GM21737 (cell line): Measurements from ENCODE around the gene CENPF.
"Not testable (repeated sequence)": the region's sequence is repeated elsewhere in the genome, so short reads cannot be mapped to it uniquely, and the experiment has no call there.

Experiments used
- ATAC-seq: cut with Tn5 transposase; IDR thresholded peaks from one replicate; pipeline ENCODE4 v1.9.1; 2021; ENCODE audit warnings: mild to moderate bottlenecking, moderate library complexity; ENCODE audit not compliant: unreplicated experiment

The CENPF gene

GRCh38 chr1:214650664-214651063 lies 47.7 kb downstream of the CENPF start:
- ATAC-seq, result no peak

- ATAC-seq, result no peak
Measured at GRCh38 chr1:214657299-214657698, 54.3 kb downstream of the CENPF start.

- no peak for ATAC-seq
Measured at GRCh38 chr1:214658175-214658574, 55.2 kb downstream of the CENPF start.

- no peak for ATAC-seq
Measured at GRCh38 chr1:214658785-214659184, 55.8 kb downstream of the CENPF start.

GRCh38 chr1:214660190-214660589 lies 57.2 kb downstream of the CENPF start:
- ATAC-seq, result no peak

GRCh38 chr1:214660900-214661299 lies 57.9 kb downstream of the CENPF start:
- no peak for ATAC-seq

GRCh38 chr1:214662223-214662785 lies 59.3 kb downstream of the CENPF start:
- no peak for ATAC-seq

- ATAC-seq, result no peak
Measured at GRCh38 chr1:214664651-214665433, 61.8 kb downstream of the CENPF start.

- ATAC-seq, result no peak
Measured at GRCh38 chr1:214665606-214666110, 62.7 kb downstream of the CENPF start.

GRCh38 chr1:214666674-214667073 lies 63.7 kb downstream of the CENPF start:
- no peak for ATAC-seq

GRCh38 chr1:214670098-214670497 lies 67.1 kb downstream of the CENPF start:
- ATAC-seq, result no peak

GRCh38 chr1:214673029-214673428 lies 70.0 kb downstream of the CENPF start:
- not testable (repeated sequence) for ATAC-seq

- no peak for ATAC-seq
Measured at GRCh38 chr1:214673576-214673975, 70.6 kb downstream of the CENPF start.

- not testable (repeated sequence) for ATAC-seq
Measured at GRCh38 chr1:214675524-214675923, 72.5 kb downstream of the CENPF start.

GRCh38 chr1:214676747-214677146 lies 73.8 kb downstream of the CENPF start:
- ATAC-seq, result no peak

GRCh38 chr1:214677945-214678344 lies 75.0 kb downstream of the CENPF start:
- no peak for ATAC-seq

- ATAC-seq, result no peak
Measured at GRCh38 chr1:214678386-214678785, 75.4 kb downstream of the CENPF start.

- no peak for ATAC-seq
Measured at GRCh38 chr1:214683621-214684020, 80.6 kb downstream of the CENPF start.

- ATAC-seq, result no peak
Measured at GRCh38 chr1:214685906-214686305, 82.9 kb downstream of the CENPF start.

- no peak for ATAC-seq
Measured at GRCh38 chr1:214686497-214686896, 83.5 kb downstream of the CENPF start.

- ATAC-seq, result no peak
Measured at GRCh38 chr1:214688891-214689290, 85.9 kb downstream of the CENPF start.

- no peak for ATAC-seq
Measured at GRCh38 chr1:214694769-214695168, 91.8 kb downstream of the CENPF start.
